Liver (tissue), 9 donors: Measurements from ENCODE around the gene SERINC5. TPM values are rescaled to one million over a fixed set of nuclear protein-coding genes. Genes with fewer than 3 reads are reported as not detected.

Experiments
- DNase-seq: peaks from one replicate; pipeline ENCODE4 v3.0.0-alpha.2; 2017; ENCODE audit warnings: low spot score
- H3K27ac ChIP-seq, 2 donors: one replicate each; pipeline ENCODE4 v1.7.0; 2013; ENCODE audit warnings: inconsistent platforms in 2 of 2, low read length in 2 of 2, control low read depth in 1 of 2, low read depth in 1 of 2, mild to moderate bottlenecking in 1 of 2
- H3K27me3 ChIP-seq, 4 donors: one replicate each; pipeline versions ENCODE4 v1.6.1 to v1.7.0; 2013; ENCODE audit warnings: low read length in 3 of 4, inconsistent platforms in 1 of 4, mild to moderate bottlenecking in 1 of 4, moderate library complexity in 1 of 4; ENCODE audit not compliant: control insufficient read depth in 4 of 4, insufficient read depth in 4 of 4
- H3K36me3 ChIP-seq, 4 donors: one replicate each; pipeline versions ENCODE4 v1.6.1 to v1.7.0; 2013; ENCODE audit warnings: low read length in 3 of 4, mild to moderate bottlenecking in 3 of 4, low read depth in 1 of 4, moderate library complexity in 1 of 4; ENCODE audit not compliant: control insufficient read depth in 4 of 4, insufficient read depth in 3 of 4
- H3K4me1 ChIP-seq, 4 donors: one replicate each; pipeline versions ENCODE4 v1.6.1 to v1.7.0; 2013; ENCODE audit warnings: low read length in 3 of 4, mild to moderate bottlenecking in 3 of 4, moderate library complexity in 1 of 4; ENCODE audit not compliant: control insufficient read depth in 4 of 4, insufficient read depth in 4 of 4
- H3K4me3 ChIP-seq, 3 donors: one replicate each; pipeline versions ENCODE4 v1.6.1 to v1.7.0; 2013; ENCODE audit warnings: low read length in 3 of 3, control low read depth in 1 of 3, low read depth in 1 of 3, mild to moderate bottlenecking in 1 of 3
- H3K9ac ChIP-seq, 2 donors: one replicate each; pipeline ENCODE4 v1.7.0; 2013; ENCODE audit warnings: low read length in 2 of 2, mild to moderate bottlenecking in 2 of 2, moderate library complexity in 2 of 2, control low read depth in 1 of 2, low read depth in 1 of 2
- H3K9me3 ChIP-seq, 4 donors: one replicate each; pipeline versions ENCODE4 v1.6.1 to v1.7.0; 2013; ENCODE audit warnings: low read length in 3 of 4; ENCODE audit not compliant: control insufficient read depth in 4 of 4
- EGR1 ChIP-seq, 2 donors: IDR thresholded peaks; 2 replicates each; pipeline ENCODE4 v1.6.1; 2016 to 2018; ENCODE audit warnings: antibody characterized with exemption in 2 of 2, low read depth in 2 of 2
- FOXA1 ChIP-seq: IDR thresholded peaks from 2 replicates; pipeline ENCODE4 v1.6.1; 2016; ENCODE audit warnings: antibody characterized with exemption
- FOXA2 ChIP-seq: IDR thresholded peaks from 2 replicates; pipeline ENCODE4 v1.6.1; 2016; ENCODE audit warnings: antibody characterized with exemption
- GABPA ChIP-seq, 2 donors: IDR thresholded peaks in 1 of 2; conservative IDR thresholded peaks in 1 of 2; 2 replicates each; pipeline ENCODE4 v1.6.1; 2016; ENCODE audit warnings: antibody characterized with exemption in 2 of 2, mild to moderate bottlenecking in 1 of 2, moderate library complexity in 1 of 2
- HNF4A ChIP-seq, 2 donors: conservative IDR thresholded peaks; 2 replicates each; pipeline ENCODE4 v1.6.1; 2016; ENCODE audit warnings: antibody characterized with exemption in 2 of 2, mild to moderate bottlenecking in 2 of 2
- HNF4G ChIP-seq: IDR thresholded peaks from 2 replicates; pipeline ENCODE4 v1.6.1; 2016; ENCODE audit warnings: antibody characterized with exemption
- JUND ChIP-seq, 2 donors: IDR thresholded peaks; 2 replicates each; pipeline ENCODE4 v1.6.1; 2016; ENCODE audit warnings: antibody characterized with exemption in 2 of 2
- NR2F2 ChIP-seq: IDR thresholded peaks from 2 replicates; pipeline ENCODE4 v1.6.1; 2016; ENCODE audit warnings: antibody characterized with exemption
- RAD21 ChIP-seq, 2 donors: IDR thresholded peaks; 2 replicates each; pipeline ENCODE4 v1.6.1; 2016; ENCODE audit warnings: antibody characterized with exemption in 2 of 2, mild to moderate bottlenecking in 2 of 2
- RXRA ChIP-seq, 2 donors: IDR thresholded peaks; 2 replicates each; pipeline ENCODE4 v1.6.1; 2017 to 2018; ENCODE audit warnings: antibody characterized with exemption in 2 of 2, mild to moderate bottlenecking in 1 of 2
- SP1 ChIP-seq: IDR thresholded peaks from 2 replicates; pipeline ENCODE4 v1.6.1; 2018; ENCODE audit warnings: antibody characterized with exemption, mild to moderate bottlenecking
- TAF1 ChIP-seq: conservative IDR thresholded peaks from 2 replicates; pipeline ENCODE4 v1.6.1; 2016; ENCODE audit warnings: antibody characterized with exemption, mild to moderate bottlenecking
- YY1 ChIP-seq: IDR thresholded peaks from 2 replicates; pipeline ENCODE4 v1.6.1; 2016; ENCODE audit warnings: antibody characterized with exemption, mild to moderate bottlenecking
- ZBTB33 ChIP-seq: IDR thresholded peaks from 2 replicates; pipeline ENCODE4 v1.6.1; 2016; ENCODE audit warnings: antibody characterized with exemption
- WGBS: extraction: QIAGEN DNeasy Blood & Tissue Kit; methylation state at CpG from one replicate; pipeline ENCODE4 v1.1.7; 2013; 5-methylcytosine and 5-hydroxymethylcytosine counted together
- polyA plus RNA-seq, 2 donors: library from polyadenylated mRNA; stranded (reverse) in 1 of 2; unstranded in 1 of 2; fragments of 200-250 nt in 1 of 2; fragments of >200 nt in 1 of 2; fragmentation: Nextera tagmentation in 1 of 2; extraction: Ambion mirVana in 1 of 2; gene quantifications; one replicate each; pipeline versions ENCODE4 v1.2.1 to v1.2.3, GENCODE V29; 2013 to 2015
- total RNA-seq, 2 donors: library from RNA; depleted of rRNA; stranded (reverse); fragments of >200 nt; gene quantifications; one replicate each; pipeline ENCODE4 v1.2.3, GENCODE V29; 2014
- TF ChIP-seq, protein P1 (sequence below): IDR thresholded peaks from 2 replicates; pipeline ENCODE4 v1.6.1; 2016; ENCODE audit warnings: antibody characterized with exemption
- TF ChIP-seq, protein P2 (sequence below): fragments of 150-350 bp; IDR thresholded peaks from 2 replicates; pipeline ENCODE4 v1.5.1; 2017; ENCODE audit warnings: improper control_type of control experiment, low read depth, low read length; ENCODE audit not compliant: missing input control
- TF ChIP-seq, protein P3 (sequence below): IDR thresholded peaks from 2 replicates; pipeline ENCODE4 v1.6.1; 2016; ENCODE audit warnings: antibody characterized with exemption
- TF ChIP-seq, protein P4 (sequence below): IDR thresholded peaks from 2 replicates; pipeline ENCODE4 v1.6.1; 2016; ENCODE audit warnings: antibody characterized with exemption, mild to moderate bottlenecking
- donor health status: healthy.
- donor health status: healthy.
- donor health status: healthy.
- donor health status: healthy.
- donor health status: healthy.

The SERINC5 gene
- total and polyA plus RNA-seq, 4 donors: 22.2 to 82.3 (median 32.0) TPM

- Histone ChIP-seq H3K9ac (no peak overlapping the region), H3K27me3 (no peaks in the 10 kb centered on the region), H3K4me1 (no peaks in the 10 kb centered on the region), H3K36me3 (peaks cover 8 to 36% (median 34%) of the 10 kb centered on the region in 4 donors), H3K27ac (no peak overlapping the region), H3K4me3 (no peak overlapping the region), H3K9me3 (no peaks in the 10 kb centered on the region)
- TF ChIP-seq, protein P1, sequence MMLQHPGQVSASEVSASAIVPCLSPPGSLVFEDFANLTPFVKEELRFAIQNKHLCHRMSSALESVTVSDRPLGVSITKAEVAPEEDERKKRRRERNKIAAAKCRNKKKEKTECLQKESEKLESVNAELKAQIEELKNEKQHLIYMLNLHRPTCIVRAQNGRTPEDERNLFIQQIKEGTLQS: no peak
- TF ChIP-seq HNF4A (conservative IDR thresholded peaks at IDR 0.05) (no peak), FOXA1 (no peak), NR2F2 (no peak), TAF1 (no peak), GABPA (IDR thresholded peaks at IDR 0.05 in 1 of 2, conservative IDR thresholded peaks at IDR 0.05 in 1 of 2) (no peak), RAD21 (IDR thresholded peaks at IDR 0.05) (no peak), EGR1 (IDR thresholded peaks at IDR 0.05; ENCODE audit: low read depth in 2 of 2) (no peak)
- TF ChIP-seq, protein P2, sequence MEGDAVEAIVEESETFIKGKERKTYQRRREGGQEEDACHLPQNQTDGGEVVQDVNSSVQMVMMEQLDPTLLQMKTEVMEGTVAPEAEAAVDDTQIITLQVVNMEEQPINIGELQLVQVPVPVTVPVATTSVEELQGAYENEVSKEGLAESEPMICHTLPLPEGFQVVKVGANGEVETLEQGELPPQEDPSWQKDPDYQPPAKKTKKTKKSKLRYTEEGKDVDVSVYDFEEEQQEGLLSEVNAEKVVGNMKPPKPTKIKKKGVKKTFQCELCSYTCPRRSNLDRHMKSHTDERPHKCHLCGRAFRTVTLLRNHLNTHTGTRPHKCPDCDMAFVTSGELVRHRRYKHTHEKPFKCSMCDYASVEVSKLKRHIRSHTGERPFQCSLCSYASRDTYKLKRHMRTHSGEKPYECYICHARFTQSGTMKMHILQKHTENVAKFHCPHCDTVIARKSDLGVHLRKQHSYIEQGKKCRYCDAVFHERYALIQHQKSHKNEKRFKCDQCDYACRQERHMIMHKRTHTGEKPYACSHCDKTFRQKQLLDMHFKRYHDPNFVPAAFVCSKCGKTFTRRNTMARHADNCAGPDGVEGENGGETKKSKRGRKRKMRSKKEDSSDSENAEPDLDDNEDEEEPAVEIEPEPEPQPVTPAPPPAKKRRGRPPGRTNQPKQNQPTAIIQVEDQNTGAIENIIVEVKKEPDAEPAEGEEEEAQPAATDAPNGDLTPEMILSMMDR: no peak
- TF ChIP-seq, protein P3, sequence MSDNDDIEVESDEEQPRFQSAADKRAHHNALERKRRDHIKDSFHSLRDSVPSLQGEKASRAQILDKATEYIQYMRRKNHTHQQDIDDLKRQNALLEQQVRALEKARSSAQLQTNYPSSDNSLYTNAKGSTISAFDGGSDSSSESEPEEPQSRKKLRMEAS: no peak
- DNase-seq: no peak
- WGBS: 96% methylated on average over 13 of the region's 13 CpGs
Observed at GRCh38 chr5:80143491-80143890, 112.4 kb downstream of the SERINC5 start.

DNA sequence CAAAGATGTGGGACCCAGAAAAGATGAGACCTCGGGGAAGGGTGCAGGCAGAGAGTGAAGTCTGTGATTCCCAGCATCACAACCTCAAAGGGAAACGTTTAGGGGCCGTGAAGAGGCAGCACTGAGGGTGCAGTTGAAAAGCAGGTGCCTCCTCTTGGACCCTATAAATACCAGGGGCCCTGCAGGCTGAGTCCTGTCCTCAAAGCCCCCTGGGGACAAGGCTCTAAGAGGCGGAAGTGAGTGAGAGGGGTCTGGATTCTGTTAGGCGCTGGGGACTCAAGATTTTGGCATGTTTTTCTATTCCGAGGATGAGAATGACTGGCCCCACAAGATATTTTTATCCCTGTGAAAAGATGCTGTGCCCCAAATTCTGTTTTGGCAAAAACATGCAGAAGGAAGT, 112.9 kb downstream of the SERINC5 start:
- Histone ChIP-seq H3K27me3 (no peaks in the 10 kb centered on the region), H3K36me3 (peaks cover 8 to 35% (median 34%) of the 10 kb centered on the region in 4 donors), H3K4me3 (no peak overlapping the region), H3K27ac (no peak overlapping the region), H3K9me3 (no peaks in the 10 kb centered on the region), H3K4me1 (no peaks in the 10 kb centered on the region), H3K9ac (no peak overlapping the region)
- no peak for DNase-seq
- 94% methylated on average over 6 of the region's 6 CpGs for WGBS
- TF ChIP-seq RAD21 (IDR thresholded peaks at IDR 0.05) (no peak), HNF4G (no peak), EGR1 (IDR thresholded peaks at IDR 0.05; ENCODE audit: low read depth in 2 of 2) (no peak), FOXA2 (no peak), JUND (IDR thresholded peaks at IDR 0.05) (no peak), ZBTB33 (no peak), HNF4A (conservative IDR thresholded peaks at IDR 0.05) (no peak), GABPA (IDR thresholded peaks at IDR 0.05 in 1 of 2, conservative IDR thresholded peaks at IDR 0.05 in 1 of 2) (no peak), YY1 (no peak), FOXA1 (no peak), RXRA (IDR thresholded peaks at IDR 0.05) (no peak), TAF1 (no peak), NR2F2 (no peak), SP1 (no peak)
- TF ChIP-seq, protein P2: no peak
- TF ChIP-seq, protein P4, sequence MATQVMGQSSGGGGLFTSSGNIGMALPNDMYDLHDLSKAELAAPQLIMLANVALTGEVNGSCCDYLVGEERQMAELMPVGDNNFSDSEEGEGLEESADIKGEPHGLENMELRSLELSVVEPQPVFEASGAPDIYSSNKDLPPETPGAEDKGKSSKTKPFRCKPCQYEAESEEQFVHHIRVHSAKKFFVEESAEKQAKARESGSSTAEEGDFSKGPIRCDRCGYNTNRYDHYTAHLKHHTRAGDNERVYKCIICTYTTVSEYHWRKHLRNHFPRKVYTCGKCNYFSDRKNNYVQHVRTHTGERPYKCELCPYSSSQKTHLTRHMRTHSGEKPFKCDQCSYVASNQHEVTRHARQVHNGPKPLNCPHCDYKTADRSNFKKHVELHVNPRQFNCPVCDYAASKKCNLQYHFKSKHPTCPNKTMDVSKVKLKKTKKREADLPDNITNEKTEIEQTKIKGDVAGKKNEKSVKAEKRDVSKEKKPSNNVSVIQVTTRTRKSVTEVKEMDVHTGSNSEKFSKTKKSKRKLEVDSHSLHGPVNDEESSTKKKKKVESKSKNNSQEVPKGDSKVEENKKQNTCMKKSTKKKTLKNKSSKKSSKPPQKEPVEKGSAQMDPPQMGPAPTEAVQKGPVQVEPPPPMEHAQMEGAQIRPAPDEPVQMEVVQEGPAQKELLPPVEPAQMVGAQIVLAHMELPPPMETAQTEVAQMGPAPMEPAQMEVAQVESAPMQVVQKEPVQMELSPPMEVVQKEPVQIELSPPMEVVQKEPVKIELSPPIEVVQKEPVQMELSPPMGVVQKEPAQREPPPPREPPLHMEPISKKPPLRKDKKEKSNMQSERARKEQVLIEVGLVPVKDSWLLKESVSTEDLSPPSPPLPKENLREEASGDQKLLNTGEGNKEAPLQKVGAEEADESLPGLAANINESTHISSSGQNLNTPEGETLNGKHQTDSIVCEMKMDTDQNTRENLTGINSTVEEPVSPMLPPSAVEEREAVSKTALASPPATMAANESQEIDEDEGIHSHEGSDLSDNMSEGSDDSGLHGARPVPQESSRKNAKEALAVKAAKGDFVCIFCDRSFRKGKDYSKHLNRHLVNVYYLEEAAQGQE: no peak
- TF ChIP-seq, protein P3: no peak
- TF ChIP-seq, protein P1: no peak
